ENCODE data around the gene CADPS.

CADPS gene

DNA sequence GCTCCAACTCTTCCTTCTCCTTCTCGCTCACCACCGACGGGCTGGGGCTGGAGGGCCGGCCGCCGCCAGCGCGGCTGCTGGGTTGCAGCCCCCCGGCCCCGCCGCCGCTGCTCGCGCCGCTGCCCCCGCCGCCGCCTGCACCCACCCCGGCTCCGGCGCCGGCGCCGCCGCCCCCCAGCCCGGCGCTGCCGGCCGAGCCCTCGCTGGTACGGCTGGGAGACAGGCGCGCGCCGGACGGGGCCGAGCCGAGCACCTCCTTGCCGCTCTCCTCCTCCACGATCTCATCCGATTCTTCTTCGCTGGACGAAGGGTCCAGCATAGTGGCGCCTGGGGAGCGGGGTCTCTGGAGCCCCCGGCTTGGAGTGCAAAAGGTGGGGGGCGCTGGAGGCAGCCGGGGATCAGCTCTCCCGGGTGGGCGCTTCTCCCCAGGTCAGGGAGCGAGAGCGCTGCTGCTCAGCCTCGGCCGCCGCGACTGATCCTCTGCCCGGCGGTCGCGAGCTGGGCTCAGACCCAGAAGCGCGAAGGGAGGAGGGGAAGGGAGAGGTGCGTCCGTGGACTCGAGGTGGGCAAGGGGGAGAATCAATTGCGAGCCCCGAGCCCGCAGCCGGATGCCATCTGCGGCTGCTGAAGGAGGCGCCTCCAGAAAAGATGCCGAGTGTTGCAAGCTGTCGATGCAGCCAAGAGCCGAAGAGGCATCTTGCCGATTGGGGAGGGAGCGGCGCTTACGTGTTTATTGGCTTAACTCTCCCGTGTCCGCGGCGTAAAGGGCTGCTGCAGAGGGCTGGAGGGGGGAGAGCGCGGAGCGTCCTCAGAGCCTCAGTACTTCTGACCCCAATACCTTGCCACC, at the start of gene CADPS:
TSS of gene CADPS (minus strand) at position 706 of the 847 bp plus-strand sequence. CDS start at position 319, 387 bp downstream.
- no peak for DNase-seq

DNA sequence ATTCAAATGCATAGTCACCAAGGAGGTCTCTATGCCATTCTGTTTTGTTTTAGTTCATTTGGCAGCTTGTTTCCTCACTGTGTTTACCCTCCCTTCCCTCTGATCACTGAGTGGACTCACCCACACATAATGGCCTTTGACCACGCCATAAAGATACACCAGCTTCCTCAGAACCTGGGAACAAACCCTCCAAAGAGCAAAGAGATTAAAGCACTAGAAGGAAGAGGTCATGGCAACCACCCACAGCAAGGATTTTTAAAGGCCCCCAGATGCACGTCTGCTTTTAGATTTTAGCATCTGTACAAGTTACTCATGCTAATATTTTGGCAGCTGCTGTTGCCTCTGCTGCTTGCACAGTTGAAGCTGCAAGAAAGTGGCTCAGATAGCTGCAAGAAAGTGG, 47.9 kb upstream of the CADPS start:
- peak; percentile 61 for DNase-seq

DNA sequence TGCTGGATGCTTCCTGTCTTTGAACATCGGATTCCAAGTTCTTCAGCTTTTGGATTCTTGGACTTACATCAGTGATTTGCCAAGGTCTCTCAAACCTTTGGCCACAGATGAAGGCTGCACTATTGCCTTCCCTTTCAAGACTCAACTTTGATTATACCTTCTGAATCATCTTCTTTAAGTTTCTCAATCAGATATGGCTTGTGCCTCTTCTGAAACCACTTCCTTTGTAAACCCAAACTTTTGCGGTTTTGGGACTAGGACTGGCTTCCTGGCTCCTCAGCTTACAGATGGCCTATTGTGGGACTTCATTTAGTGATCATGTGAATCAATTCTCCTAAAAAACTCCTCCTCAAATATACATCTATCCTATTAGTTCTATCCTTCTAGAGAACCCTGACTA, 47.1 kb upstream of the CADPS start:
- DNase-seq: peak; percentile 89

DNA sequence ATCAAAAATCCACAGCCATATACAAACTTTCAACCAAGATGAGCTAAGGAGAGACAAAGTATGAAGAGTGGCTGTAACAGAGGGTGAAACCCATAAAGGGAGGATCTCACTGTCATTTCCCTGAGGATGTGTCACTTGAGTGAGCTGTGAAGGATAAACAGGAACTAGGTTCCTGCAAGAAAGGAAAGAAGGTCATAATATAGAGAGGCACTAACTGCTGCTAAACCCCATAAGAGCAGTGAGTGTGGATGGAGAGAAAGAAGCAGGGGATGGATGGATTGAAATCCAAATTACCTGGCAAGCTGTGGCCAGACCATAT, 45.2 kb upstream of the CADPS start:
- no peak for DNase-seq

DNA sequence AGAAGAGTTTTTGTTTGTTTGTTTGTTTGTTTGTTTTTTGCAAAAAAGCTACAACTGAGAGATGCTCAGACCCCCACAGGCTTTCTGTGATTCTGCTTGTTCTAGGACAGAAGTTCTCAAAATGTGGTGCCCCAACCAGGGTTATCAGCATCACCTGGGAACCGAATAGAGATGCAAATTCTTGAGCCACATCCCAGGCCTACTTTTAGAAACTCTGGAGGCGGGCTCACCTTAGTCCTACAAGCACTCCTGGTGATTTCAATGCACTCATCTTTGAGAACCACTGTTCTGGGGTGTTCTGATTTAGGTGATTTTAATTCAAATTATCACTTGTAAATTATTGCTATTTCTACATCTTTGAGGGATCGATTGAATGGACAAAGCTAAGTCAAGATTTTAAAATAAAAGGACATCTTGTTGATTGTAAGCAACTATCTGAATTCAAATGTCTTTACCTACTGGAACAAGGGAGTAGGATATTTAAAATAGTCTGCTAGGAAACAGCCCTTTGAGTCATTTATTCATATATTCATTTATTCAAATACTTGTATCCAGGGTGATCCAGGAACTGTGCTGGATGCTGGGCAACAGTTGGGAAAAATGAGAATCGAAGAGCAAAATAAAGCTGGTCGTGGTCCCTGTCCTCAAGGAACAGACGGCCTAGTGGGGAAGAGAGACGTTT, 44.7 kb upstream of the CADPS start:
- DNase-seq: no peak

DNA sequence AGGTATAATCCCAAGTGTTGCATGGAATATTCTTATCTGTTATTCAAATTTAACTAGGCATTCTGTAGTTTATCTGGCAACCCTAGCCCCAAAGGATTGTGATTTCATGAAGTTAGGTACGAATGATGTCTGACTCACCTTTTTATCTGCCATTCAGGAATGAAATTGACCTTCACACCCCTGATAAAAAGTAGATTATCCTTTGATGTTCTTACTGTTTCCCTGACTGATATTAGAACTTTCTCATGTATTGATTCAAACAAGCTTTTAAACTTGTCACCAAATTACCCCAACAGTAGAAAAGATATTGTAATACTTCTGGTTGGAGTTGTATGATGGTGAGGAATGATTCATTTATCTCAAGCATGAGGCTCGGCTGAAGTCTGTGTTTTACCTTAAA, 43.6 kb upstream of the CADPS start:
- no peak for DNase-seq

DNA sequence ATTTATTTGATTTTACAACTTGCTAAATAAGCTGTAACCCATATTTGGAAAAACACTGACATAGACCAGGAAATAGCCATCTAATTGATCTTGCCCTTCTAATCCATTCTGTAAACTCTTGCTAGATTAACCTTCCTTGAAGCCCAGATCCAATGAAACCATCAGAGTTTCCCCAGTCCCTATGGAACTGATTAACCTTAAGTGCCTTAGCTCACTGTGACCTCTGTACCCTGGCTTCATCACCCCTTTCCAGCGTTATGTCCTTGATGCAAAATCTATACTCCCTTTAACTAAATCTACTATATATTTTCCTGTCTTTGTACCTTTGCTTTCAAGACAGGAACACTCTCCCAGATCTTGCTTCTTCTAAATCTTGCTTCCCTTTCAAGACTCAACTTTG, 42.9 kb upstream of the CADPS start:
- no peak for DNase-seq

GRCh38 chr3:62911526-62911925, 36.3 kb upstream of the CADPS start:
- peak; percentile 27 for DNase-seq

DNA sequence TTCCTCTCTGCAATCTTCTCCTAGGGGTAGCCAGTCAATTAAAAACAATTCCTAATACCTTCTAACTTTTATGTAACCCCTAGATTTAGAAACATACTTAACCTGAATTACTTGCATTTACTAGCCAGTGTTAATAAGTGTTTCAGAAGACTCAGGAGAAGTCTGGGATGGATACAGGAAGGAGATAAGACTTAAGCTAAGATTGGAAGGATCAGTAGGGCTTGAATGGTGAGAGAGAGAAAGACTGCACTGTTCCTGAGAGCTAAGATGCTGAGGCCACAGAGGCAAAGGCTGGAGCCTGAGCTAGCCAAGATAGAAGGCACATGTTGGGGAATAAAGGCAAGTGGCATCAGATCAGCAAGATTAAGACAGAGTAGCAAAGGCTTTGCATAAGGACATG, 30.1 kb upstream of the CADPS start:
- no peak for DNase-seq

GRCh38 chr3:62898530-62899496, 23.6 kb upstream of the CADPS start:
- DNase-seq: no peak

DNA sequence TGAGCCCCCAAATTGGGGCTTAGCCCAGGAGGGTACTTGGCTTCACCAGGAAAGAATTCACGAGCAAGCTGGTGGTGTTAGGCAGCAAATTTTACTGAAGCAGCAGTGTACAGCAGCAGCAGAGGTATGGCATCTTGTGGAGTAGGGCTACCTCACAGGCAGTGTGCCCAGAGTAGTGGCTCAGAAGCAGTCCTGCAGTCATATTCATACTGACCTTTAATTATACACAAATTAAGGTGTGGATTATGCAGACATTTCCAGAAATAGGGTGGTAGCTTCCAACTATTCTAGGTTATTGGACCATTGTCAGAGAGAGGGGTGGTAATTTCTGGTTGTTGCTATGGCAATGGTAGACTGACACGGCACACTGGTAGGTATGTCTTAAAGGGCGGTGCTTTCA, 20.7 kb upstream of the CADPS start:
- no peak for DNase-seq

GRCh38 chr3:62892951-62893350, 17.7 kb upstream of the CADPS start:
- no peak for DNase-seq

GRCh38 chr3:62892045-62892444, 16.8 kb upstream of the CADPS start:
- no peak for DNase-seq

DNA sequence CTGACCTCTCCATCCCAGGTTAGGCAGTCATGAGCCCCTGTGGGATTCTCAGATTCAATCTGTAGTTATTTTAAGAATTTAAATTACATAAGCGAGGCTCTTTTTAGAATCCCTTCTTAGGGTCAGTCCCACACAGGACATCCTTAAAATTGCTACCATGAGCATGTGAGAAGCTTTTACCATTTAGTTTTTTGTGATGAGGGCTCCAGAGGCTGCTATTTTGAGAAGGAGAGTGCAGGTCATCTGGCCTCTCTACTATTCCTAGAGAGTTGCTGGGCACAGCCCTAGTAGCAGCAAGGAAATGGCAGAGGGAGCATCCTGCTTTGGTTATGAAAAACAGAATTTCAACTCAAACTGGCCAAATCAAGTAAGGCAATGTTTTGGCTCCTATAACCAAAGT, 13.6 kb upstream of the CADPS start:
- DNase-seq: no peak

DNA sequence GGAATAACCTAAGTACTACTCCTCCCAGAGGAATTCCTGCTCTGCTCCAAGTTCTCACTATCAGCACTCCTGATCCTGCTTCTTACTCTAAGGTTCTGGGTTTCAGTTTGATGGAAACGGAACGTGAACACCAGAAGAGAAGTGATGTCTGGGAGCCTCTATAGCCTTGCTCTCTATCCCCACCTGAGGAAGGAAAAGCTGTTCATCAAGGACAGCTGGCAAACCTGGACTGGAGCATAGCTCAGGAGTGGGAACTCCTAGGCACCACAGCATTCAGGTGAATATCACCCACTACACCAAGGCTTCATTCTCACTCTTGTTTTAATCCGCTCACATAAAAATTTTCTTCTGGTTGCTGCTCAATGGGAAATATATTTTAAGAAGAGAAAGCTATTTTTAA, 13.0 kb upstream of the CADPS start:
- DNase-seq: no peak

- no peak for DNase-seq
These were observed 9.9 kb upstream of the CADPS start for GRCh38 chr3:62885136-62885535.

DNA sequence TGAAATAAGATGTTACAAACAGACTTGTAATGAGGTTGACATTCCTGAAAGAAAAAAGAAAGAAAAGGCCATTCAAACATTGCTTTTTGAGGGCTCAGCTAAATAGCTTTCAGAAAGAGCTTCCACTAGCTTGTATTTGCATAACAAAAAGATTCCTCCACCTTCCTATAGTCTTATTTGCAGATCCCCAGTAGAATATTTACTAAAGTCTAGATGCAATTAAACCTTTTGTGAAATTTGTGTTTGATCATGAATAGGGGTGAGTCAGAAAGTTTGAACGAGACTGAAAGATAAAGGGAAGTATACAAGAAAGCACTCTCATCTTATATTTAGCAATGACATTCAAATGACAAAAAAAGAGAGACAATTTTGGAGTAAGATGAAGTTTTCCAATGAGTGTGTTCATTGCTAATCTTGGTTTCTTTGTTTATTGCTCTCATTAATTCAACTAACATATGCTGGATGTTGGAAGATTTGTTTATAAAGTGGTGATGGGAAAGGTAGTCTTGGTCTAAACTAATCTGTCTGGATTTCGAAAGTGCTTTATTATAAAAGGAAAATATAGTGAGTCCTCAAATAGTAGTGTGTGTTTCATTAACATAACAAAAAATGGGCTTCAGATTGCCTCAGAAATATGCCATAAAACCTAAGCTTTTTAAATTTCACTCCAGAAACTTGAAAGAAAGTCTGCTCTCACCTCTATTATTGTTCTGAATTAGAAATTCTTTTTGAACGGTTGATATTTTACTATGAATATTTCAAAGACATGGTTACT, 9.1 kb upstream of the CADPS start:
- no peak for DNase-seq

DNA sequence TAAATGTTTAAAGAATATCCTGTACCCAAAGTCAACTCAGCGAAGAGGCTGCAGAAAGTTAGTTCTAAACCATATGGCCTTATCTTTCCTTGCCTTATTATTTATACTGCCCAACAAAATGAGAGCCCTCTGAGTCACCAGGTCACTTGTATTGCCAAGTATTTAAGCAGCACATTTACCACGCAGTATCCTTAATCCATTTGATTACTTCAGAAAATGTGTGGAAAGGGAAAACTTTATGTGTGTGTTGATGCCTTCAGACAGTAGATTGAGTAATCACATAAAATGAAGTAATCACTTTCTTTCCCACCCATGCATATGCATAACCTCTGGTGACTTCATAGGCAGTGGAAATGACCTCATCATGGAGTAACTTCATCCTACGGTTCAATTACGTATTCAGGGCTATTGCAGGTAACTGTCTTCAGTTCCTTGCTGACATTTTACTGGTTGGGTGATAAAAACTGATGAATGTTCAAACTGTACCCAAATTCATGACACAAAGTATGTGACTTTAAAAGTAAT, 7.5 kb upstream of the CADPS start:
- peak; percentile 43 for DNase-seq

GRCh38 chr3:62876064-62876463, 848 bp upstream of the CADPS start:
- DNase-seq: peak; percentile 30

GRCh38 chr3:62875558-62876002, 364 bp upstream of the CADPS start:
- DNase-seq: no peak

- DNase-seq: no peak
These were observed 1.2 kb downstream of the CADPS start for GRCh38 chr3:62873761-62874710.

All from HCEC 1CT (cell line).